ENCODE results near the gene GAGE12E.
"Not testable (repeated sequence)": the region's sequence is repeated elsewhere in the genome, so short reads cannot be mapped to it uniquely, and the experiment has no call there.

Gene GAGE12E, protein sequence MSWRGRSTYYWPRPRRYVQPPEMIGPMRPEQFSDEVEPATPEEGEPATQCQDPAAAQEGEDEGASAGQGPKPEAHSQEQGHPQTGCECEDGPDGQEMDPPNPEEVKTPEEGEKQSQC

DNA sequence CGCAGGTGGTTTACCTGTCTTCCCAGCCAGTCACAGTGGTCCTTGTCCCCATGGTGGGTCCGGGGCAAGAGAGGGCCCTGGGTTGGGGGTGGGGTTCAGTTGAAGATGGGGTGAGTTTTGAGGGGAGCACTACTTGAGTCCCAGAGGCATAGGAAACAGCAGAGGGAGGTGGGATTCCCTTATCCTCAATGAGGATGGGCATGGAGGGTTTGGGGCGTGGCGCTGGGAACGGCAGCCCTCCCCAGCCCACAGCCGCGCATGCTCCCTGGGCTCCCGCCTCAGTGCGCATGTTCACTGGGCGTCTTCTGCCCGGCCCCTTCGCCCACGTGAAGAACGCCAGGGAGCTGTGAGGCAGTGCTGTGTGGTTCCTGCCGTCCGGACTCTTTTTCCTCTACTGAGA lies at the start of gene GAGE12E:
TSS of gene GAGE12E (plus strand) at position 301 of the 400 bp plus-strand sequence. CDS start 1,155 bp downstream, outside the sequence.
- not testable (repeated sequence) for DNase-seq (ENCODE audit: low read depth)

DNA sequence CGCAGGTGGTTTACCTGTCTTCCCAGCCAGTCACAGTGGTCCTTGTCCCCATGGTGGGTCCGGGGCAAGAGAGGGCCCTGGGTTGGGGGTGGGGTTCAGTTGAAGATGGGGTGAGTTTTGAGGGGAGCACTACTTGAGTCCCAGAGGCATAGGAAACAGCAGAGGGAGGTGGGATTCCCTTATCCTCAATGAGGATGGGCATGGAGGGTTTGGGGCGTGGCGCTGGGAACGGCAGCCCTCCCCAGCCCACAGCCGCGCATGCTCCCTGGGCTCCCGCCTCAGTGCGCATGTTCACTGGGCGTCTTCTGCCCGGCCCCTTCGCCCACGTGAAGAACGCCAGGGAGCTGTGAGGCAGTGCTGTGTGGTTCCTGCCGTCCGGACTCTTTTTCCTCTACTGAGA lies 19.2 kb upstream of the GAGE12E start, which contains the start of gene GAGE12C:
TSS of gene GAGE12C (plus strand) at position 301 of the 400 bp plus-strand sequence. CDS start 1,155 bp downstream, outside the sequence.
- DNase-seq (ENCODE audit: low read depth) = not testable (repeated sequence)

DNA sequence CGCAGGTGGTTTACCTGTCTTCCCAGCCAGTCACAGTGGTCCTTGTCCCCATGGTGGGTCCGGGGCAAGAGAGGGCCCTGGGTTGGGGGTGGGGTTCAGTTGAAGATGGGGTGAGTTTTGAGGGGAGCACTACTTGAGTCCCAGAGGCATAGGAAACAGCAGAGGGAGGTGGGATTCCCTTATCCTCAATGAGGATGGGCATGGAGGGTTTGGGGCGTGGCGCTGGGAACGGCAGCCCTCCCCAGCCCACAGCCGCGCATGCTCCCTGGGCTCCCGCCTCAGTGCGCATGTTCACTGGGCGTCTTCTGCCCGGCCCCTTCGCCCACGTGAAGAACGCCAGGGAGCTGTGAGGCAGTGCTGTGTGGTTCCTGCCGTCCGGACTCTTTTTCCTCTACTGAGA lies 9.7 kb upstream of the GAGE12E start, which contains the start of gene GAGE12D:
TSS of gene GAGE12D (plus strand) at position 301 of the 400 bp plus-strand sequence. CDS start 1,155 bp downstream, outside the sequence.
- DNase-seq (ENCODE audit: low read depth) = not testable (repeated sequence)

GRCh38 chrX:49560542-49560941 lies 9.5 kb downstream of the GAGE12E start, which contains the start of gene GAGE12F:
Gene GAGE12F, plus strand, starts transcription at chrX:49560842. Its CDS starts 1,155 bp downstream, at chrX:49561997.
- not testable (repeated sequence) for DNase-seq (ENCODE audit: low read depth)

DNA sequence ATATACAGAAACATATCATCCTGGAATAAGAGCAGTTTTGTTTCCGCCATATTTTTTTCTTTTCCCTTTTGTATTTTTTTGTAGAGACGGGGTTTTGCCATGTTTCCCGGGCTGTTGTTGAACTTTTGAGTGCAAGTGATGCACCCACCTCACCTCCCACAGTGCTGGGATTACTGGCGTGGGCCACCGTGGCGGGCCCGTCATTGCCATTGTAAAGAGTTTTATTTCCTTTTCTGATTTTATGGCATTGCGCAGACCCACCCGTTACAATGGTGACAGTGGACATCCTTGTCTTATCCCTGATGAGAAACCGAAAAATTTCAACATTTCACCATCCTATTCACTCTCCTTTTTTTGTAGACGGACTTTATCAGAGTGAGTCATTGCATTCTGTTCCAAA lies 17.6 kb downstream of the GAGE12E start:
- DNase-seq (ENCODE audit: low read depth) = not testable (repeated sequence)

- not testable (repeated sequence) for DNase-seq (ENCODE audit: low read depth)
These were observed 18.1 kb downstream of the GAGE12E start for GRCh38 chrX:49569152-49569551.

- not testable (repeated sequence) for DNase-seq (ENCODE audit: low read depth)
These were observed 19.0 kb downstream of the GAGE12E start, which contains the start of gene GAGE12G for GRCh38 chrX:49570100-49570499. Gene GAGE12G, plus strand, starts transcription at chrX:49570400. Its CDS starts 1,155 bp downstream, at chrX:49571555.

DNA sequence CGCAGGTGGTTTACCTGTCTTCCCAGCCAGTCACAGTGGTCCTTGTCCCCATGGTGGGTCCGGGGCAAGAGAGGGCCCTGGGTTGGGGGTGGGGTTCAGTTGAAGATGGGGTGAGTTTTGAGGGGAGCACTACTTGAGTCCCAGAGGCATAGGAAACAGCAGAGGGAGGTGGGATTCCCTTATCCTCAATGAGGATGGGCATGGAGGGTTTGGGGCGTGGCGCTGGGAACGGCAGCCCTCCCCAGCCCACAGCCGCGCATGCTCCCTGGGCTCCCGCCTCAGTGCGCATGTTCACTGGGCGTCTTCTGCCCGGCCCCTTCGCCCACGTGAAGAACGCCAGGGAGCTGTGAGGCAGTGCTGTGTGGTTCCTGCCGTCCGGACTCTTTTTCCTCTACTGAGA lies 28.6 kb downstream of the GAGE12E start, which contains the start of gene GAGE12H:
TSS of gene GAGE12H (plus strand) at position 301 of the 400 bp plus-strand sequence. CDS start 1,155 bp downstream, outside the sequence.
- not testable (repeated sequence) for DNase-seq (ENCODE audit: low read depth)

DNA sequence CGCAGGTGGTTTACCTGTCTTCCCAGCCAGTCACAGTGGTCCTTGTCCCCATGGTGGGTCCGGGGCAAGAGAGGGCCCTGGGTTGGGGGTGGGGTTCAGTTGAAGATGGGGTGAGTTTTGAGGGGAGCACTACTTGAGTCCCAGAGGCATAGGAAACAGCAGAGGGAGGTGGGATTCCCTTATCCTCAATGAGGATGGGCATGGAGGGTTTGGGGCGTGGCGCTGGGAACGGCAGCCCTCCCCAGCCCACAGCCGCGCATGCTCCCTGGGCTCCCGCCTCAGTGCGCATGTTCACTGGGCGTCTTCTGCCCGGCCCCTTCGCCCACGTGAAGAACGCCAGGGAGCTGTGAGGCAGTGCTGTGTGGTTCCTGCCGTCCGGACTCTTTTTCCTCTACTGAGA lies 38.1 kb downstream of the GAGE12E start, which contains the start of gene GAGE2A:
TSS of gene GAGE2A (plus strand) at position 301 of the 400 bp plus-strand sequence. CDS start 1,155 bp downstream, outside the sequence.
- DNase-seq (ENCODE audit: low read depth) = not testable (repeated sequence)

DNA sequence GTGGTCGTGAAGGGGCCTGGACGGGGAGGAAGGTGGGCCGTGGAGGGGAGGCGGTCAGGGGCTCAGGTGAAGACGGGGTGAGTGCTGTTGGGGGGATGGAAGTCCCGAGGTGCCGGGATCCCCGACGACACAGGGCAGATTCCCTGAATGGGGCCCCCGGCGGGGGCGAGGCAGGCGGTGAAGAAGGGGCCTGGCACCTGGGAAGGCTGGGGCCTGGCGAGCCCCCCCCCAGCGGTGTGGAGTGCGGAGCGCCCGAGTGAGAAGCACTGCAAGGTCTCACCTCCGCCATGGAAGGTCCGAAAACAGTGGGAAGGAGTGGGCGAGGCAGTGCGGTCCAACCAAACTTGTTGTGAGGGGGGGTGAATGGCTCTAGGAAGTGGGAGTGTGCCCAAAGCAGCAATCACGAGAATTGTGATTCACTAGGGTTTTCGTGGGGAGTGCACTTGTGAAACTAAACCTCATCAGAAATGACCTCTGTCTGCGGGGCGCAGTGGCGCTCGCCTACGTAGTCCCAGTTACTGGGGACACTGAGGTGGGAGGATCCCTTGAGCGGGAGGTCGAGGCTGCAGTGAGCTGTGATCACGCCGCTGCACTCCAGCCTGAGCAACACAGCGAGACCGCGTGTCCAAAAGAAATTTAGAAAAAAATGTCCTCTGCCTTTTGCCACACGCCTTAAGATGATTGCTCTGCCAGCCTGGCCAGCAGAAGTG lies 38.8 kb downstream of the GAGE12E start:
- DNase-seq (ENCODE audit: low read depth) = not testable (repeated sequence)

DNA sequence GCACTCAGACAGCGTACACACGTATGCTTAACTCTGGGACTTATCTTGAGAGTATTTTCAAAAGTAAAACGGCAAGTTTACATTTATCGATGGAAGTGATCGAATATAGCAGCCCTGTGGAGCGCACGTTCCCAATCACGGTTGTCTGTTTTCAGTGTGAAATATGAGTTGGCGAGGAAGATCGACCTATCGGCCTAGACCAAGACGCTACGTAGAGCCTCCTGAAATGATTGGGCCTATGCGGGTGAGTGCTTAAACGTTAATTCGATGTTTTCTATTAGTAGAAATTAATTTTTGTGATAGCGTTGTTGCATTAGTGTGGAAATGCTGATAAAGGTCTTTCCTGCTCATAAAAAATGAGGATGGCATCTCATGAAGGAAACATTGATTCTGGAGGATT lies 39.4 kb downstream of the GAGE12E start:
- DNase-seq (ENCODE audit: low read depth) = not testable (repeated sequence)

DNA sequence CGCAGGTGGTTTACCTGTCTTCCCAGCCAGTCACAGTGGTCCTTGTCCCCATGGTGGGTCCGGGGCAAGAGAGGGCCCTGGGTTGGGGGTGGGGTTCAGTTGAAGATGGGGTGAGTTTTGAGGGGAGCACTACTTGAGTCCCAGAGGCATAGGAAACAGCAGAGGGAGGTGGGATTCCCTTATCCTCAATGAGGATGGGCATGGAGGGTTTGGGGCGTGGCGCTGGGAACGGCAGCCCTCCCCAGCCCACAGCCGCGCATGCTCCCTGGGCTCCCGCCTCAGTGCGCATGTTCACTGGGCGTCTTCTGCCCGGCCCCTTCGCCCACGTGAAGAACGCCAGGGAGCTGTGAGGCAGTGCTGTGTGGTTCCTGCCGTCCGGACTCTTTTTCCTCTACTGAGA lies 47.6 kb downstream of the GAGE12E start, which contains the start of gene GAGE1:
TSS of gene GAGE1 (plus strand) at position 301 of the 400 bp plus-strand sequence. CDS start 1,155 bp downstream, outside the sequence.
- DNase-seq (ENCODE audit: low read depth) = not testable (repeated sequence)

Measured in activated T-helper 9 cell treated with anti-CD3 and anti-CD28 coated beads, Interleukin-2, amount 50 U/mL, for 16 hours (primary cell).